ENCODE data around the gene ACYP2. TPM values are rescaled to one million over a fixed set of nuclear protein-coding genes. Genes with fewer than 3 reads are reported as not detected.

The ACYP2 gene
- total RNA-seq, 1 donor, result 9.0 TPM

GRCh38 chr2:54213082-54213481 is 97.7 kb downstream of the ACYP2 start:
- Histone ChIP-seq H3K4me2 (ENCODE audit: insufficient read depth, low read length) (no peak overlapping the region), H2AFZ (ENCODE audit: low read length) (no peak overlapping the region)

GRCh38 chr2:54224997-54225396 is 109.6 kb downstream of the ACYP2 start:
- no peaks in the 10 kb centered on the region for H3K79me2 ChIP-seq (ENCODE audit: insufficient read depth, low read length)
- peaks cover 2% of the 10 kb centered on the region for H3K4me1 ChIP-seq (ENCODE audit: insufficient read depth, low read length)
- TF ChIP-seq CTCF (IDR thresholded peaks at IDR 0.05; ENCODE audit: extremely low read depth, low read depth, low read length), result no peak
- no peaks in the 10 kb centered on the region for H3K9me3 ChIP-seq (ENCODE audit: low read depth, low read length)
- no peaks in the 10 kb centered on the region for H3K27me3 ChIP-seq (ENCODE audit: insufficient read depth, low read length)
- H3K4me2 ChIP-seq (ENCODE audit: insufficient read depth, low read length), result no peak overlapping the region
- no peak for DNase-seq (ENCODE audit: insufficient read length, low spot score, missing footprints)
- no peak overlapping the region for H3K27ac ChIP-seq (ENCODE audit: low read depth, low read length)
- H3K4me3 ChIP-seq (ENCODE audit: insufficient read depth, low read length), result no peak overlapping the region
- H4K20me1 ChIP-seq (ENCODE audit: insufficient read depth, low read length), result no peaks in the 10 kb centered on the region
- no peaks in the 10 kb centered on the region for H3K36me3 ChIP-seq (ENCODE audit: insufficient read depth, low read length)
- no peak overlapping the region for H2AFZ ChIP-seq (ENCODE audit: low read length)

More at GRCh38 chr2:54213082-54213481, 97.7 kb downstream of the ACYP2 start:
- no peak for DNase-seq (ENCODE audit: insufficient read length, low spot score, missing footprints)
- Histone ChIP-seq H3K27ac (ENCODE audit: low read depth, low read length) (no peak overlapping the region), H3K4me3 (ENCODE audit: insufficient read depth, low read length) (no peak overlapping the region), H3K9me3 (ENCODE audit: low read depth, low read length) (no peaks in the 10 kb centered on the region), H4K20me1 (ENCODE audit: insufficient read depth, low read length) (no peaks in the 10 kb centered on the region), H3K4me1 (ENCODE audit: insufficient read depth, low read length) (peaks cover 25% of the 10 kb centered on the region), H3K27me3 (ENCODE audit: insufficient read depth, low read length) (no peaks in the 10 kb centered on the region), H3K36me3 (ENCODE audit: insufficient read depth, low read length) (no peaks in the 10 kb centered on the region), H3K79me2 (ENCODE audit: insufficient read depth, low read length) (no peaks in the 10 kb centered on the region)
- TF ChIP-seq CTCF (IDR thresholded peaks at IDR 0.05; ENCODE audit: extremely low read depth, low read depth, low read length), result no peak

GRCh38 chr2:54226260-54226659 is 110.8 kb downstream of the ACYP2 start:
- peaks cover 2% of the 10 kb centered on the region for H3K4me1 ChIP-seq (ENCODE audit: insufficient read depth, low read length)
- DNase-seq (ENCODE audit: insufficient read length, low spot score, missing footprints), result no peak
- H3K4me2 ChIP-seq (ENCODE audit: insufficient read depth, low read length), result no peak overlapping the region
- H3K36me3 ChIP-seq (ENCODE audit: insufficient read depth, low read length), result no peaks in the 10 kb centered on the region
- H3K79me2 ChIP-seq (ENCODE audit: insufficient read depth, low read length), result no peaks in the 10 kb centered on the region
- H3K27ac ChIP-seq (ENCODE audit: low read depth, low read length), result no peak overlapping the region
- H3K4me3 ChIP-seq (ENCODE audit: insufficient read depth, low read length), result no peak overlapping the region
- H3K27me3 ChIP-seq (ENCODE audit: insufficient read depth, low read length), result no peaks in the 10 kb centered on the region
- no peak for TF ChIP-seq CTCF (IDR thresholded peaks at IDR 0.05; ENCODE audit: extremely low read depth, low read depth, low read length)
- no peaks in the 10 kb centered on the region for H3K9me3 ChIP-seq (ENCODE audit: low read depth, low read length)
- H2AFZ ChIP-seq (ENCODE audit: low read length), result no peak overlapping the region
- no peaks in the 10 kb centered on the region for H4K20me1 ChIP-seq (ENCODE audit: insufficient read depth, low read length)

GRCh38 chr2:54227798-54228197 is 112.4 kb downstream of the ACYP2 start:
- Histone ChIP-seq H4K20me1 (ENCODE audit: insufficient read depth, low read length) (no peaks in the 10 kb centered on the region), H3K4me1 (ENCODE audit: insufficient read depth, low read length) (peaks cover 2% of the 10 kb centered on the region), H2AFZ (ENCODE audit: low read length) (no peak overlapping the region), H3K9me3 (ENCODE audit: low read depth, low read length) (no peaks in the 10 kb centered on the region), H3K36me3 (ENCODE audit: insufficient read depth, low read length) (no peaks in the 10 kb centered on the region), H3K4me3 (ENCODE audit: insufficient read depth, low read length) (no peak overlapping the region), H3K79me2 (ENCODE audit: insufficient read depth, low read length) (no peaks in the 10 kb centered on the region), H3K27me3 (ENCODE audit: insufficient read depth, low read length) (no peaks in the 10 kb centered on the region), H3K27ac (ENCODE audit: low read depth, low read length) (no peak overlapping the region), H3K4me2 (ENCODE audit: insufficient read depth, low read length) (no peak overlapping the region)
- DNase-seq (ENCODE audit: insufficient read length, low spot score, missing footprints), result no peak
- no peak for TF ChIP-seq CTCF (IDR thresholded peaks at IDR 0.05; ENCODE audit: extremely low read depth, low read depth, low read length)
